OCI-LY7 (cell line): ENCODE data around the gene LDB3. TPM values are rescaled to one million over a fixed set of nuclear protein-coding genes. Genes with fewer than 3 reads are reported as not detected.

Experiments used
- BruUV-seq: library from RNA; stranded (reverse); fragments of 400-500 nt; replicated peaks from 2 replicates; lab custom pipeline; 2021; lab: Mats Ljungman, UMichigan
- CTCF ChIA-PET: fragments of 300-600 bp; sonication (Branson Sonifier 250); formaldehyde crosslinking; loops from one replicate; lab custom pipeline; 2022; ENCODE audit warnings: antibody characterized with exemption; ENCODE audit not compliant: unreplicated experiment; lab: Charles Lee
- POLR2A ChIA-PET: fragments of 300-600 bp; sonication (Branson Sonifier 250); formaldehyde crosslinking; loops from one replicate; lab custom pipeline; 2022; ENCODE audit warnings: antibody characterized with exemption; lab: Charles Lee
- DNase-seq: peaks from one replicate; pipeline ENCODE4 v3.0.0-alpha.2; 2015; ENCODE audit warnings: low spot score
- H2AFZ ChIP-seq: fragments of 200-600 bp; sonication (generic), shearing (Covaris generic); 2 replicates; pipeline ENCODE4 v1.6.1; 2014; ENCODE audit warnings: mild to moderate bottlenecking, antibody characterized with exemption, low read length, moderate library complexity
- H3K27ac ChIP-seq: fragments of 200-600 bp; sonication (generic); 2 replicates; pipeline ENCODE4 v1.5.1; 2014; ENCODE audit warnings: mixed run types, low read depth, mild to moderate bottlenecking, moderate library complexity, low read length, inconsistent platforms; ENCODE audit not compliant: poor library complexity, severe bottlenecking
- H3K36me3 ChIP-seq: fragments of 200-600 bp; sonication (generic); 2 replicates; pipeline ENCODE4 v1.6.1; 2014; ENCODE audit warnings: mild to moderate bottlenecking, antibody characterized with exemption, low read length, moderate library complexity, mixed read lengths; ENCODE audit not compliant: insufficient read depth
- H3K4me1 ChIP-seq: fragments of 200-600 bp; sonication (generic); 2 replicates; pipeline ENCODE4 v1.5.1; 2014; ENCODE audit warnings: mild to moderate bottlenecking, low read length; ENCODE audit not compliant: insufficient read depth, poor library complexity, severe bottlenecking
- H3K4me2 ChIP-seq: fragments of 200-600 bp; sonication (generic); 2 replicates; pipeline ENCODE4 v1.6.1; 2014; ENCODE audit warnings: mild to moderate bottlenecking, low read length
- H3K4me3 ChIP-seq: fragments of 200-600 bp; sonication (generic); 2 replicates; pipeline ENCODE4 v1.5.1; 2014; ENCODE audit warnings: mild to moderate bottlenecking, low read depth, low read length; ENCODE audit not compliant: poor library complexity, severe bottlenecking
- H3K79me2 ChIP-seq: fragments of 200-600 bp; sonication (generic); 2 replicates; pipeline ENCODE4 v1.6.1; 2016; ENCODE audit warnings: low read depth, mild to moderate bottlenecking, low read length, moderate library complexity, mixed read lengths; ENCODE audit not compliant: insufficient read depth
- H3K9me2 ChIP-seq: fragments of 200-600 bp; sonication (generic); 2 replicates; pipeline ENCODE4 v1.6.1; 2016; ENCODE audit warnings: mild to moderate bottlenecking, low read length, mixed read lengths; ENCODE audit not compliant: insufficient read depth
- H3K9me3 ChIP-seq: fragments of 200-600 bp; sonication (generic); 2 replicates; pipeline ENCODE4 v1.6.1; 2014; ENCODE audit warnings: mild to moderate bottlenecking, mixed run types, low read length, mixed read lengths
- H4K20me1 ChIP-seq: fragments of 200-600 bp; sonication (generic); 2 replicates; pipeline ENCODE4 v1.6.1; 2014; ENCODE audit warnings: mild to moderate bottlenecking, antibody characterized with exemption, low read length, moderate library complexity, mixed read lengths; ENCODE audit not compliant: insufficient read depth
- EZH2phosphoT487 ChIP-seq: fragments of 200-600 bp; sonication (generic); IDR thresholded peaks from 2 replicates; pipeline ENCODE4 v1.6.1; 2018; ENCODE audit warnings: low read depth, borderline replicate concordance, mild to moderate bottlenecking, mixed run types, antibody characterized with exemption, low read length, moderate library complexity, mixed read lengths
- intact Hi-C: fragments of 100-400 bp; cut with micrococcal nuclease; formaldehyde crosslinking; loops from one replicate; pipeline ENCODE4 v1.10.0; 2022; ENCODE audit not compliant: unreplicated experiment
- total RNA-seq, 2 experiments: library from RNA; depleted of rRNA in 1 of 2; stranded (reverse); fragments of >200 nt in 1 of 2; shearing (Covaris generic) in 1 of 2; gene quantifications; 2 replicates each; pipeline ENCODE4 v1.2.3, GENCODE V29; 2014 to 2022
- TF ChIP-seq, protein P1 (sequence below): fragments of 200-600 bp; sonication (generic); conservative IDR thresholded peaks from 2 replicates; pipeline ENCODE4 v1.5.1; 2014; ENCODE audit warnings: mild to moderate bottlenecking, antibody characterized with exemption, low read length, moderate library complexity, mixed read lengths

The LDB3 gene
- total RNA-seq, 2 experiments from 2014 or later: 0.08 TPM; not detected in 1

DNA sequence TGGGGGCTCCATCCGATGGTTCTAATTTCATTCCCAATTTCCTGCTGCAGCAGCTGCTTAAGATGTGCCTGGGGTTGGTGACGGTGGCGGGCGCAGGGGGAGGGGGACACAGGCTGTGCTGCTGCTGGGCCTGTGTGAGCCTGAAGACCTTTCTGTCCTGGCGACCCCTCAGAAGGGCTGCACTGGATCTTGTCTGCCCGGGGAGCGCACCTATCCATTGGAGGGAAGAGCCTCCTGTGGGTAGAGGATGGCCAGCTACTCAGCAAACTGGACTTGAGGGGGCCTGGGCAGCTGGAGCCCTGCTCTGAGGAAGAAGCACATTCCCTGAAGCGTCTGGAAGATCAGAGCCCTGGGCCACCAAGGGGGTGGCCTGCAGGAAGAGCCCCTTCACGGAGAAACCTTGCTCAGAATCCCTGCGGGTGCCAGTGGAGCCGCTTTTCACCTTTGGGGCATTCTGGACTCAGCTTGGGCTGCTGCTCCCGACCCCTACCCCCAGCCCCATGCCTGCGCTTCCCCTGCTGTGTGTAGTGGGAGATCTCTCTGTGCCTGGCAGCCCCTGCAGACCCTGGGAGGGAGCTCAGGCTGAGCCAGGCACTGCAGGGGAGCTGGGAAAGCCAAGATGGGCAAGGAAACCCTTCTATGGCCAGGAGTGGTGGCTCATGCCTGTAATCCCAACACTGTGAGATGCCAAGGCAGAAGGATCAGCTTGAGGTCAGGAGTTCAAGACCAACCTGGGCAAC is 17.8 kb downstream of the LDB3 start:
- Histone ChIP-seq H3K9me3 (no peaks in the 10 kb centered on the region), H3K4me1 (no peaks in the 10 kb centered on the region), H3K36me3 (no peaks in the 10 kb centered on the region), H3K9me2 (no peaks in the 10 kb centered on the region), H3K4me2 (no peak overlapping the region), H3K27ac (no peak overlapping the region), H3K4me3 (no peak overlapping the region), H2AFZ (no peak overlapping the region), H3K79me2 (no peaks in the 10 kb centered on the region), H4K20me1 (no peaks in the 10 kb centered on the region)
- no peak for TF ChIP-seq EZH2phosphoT487
- TF ChIP-seq, protein P1, sequence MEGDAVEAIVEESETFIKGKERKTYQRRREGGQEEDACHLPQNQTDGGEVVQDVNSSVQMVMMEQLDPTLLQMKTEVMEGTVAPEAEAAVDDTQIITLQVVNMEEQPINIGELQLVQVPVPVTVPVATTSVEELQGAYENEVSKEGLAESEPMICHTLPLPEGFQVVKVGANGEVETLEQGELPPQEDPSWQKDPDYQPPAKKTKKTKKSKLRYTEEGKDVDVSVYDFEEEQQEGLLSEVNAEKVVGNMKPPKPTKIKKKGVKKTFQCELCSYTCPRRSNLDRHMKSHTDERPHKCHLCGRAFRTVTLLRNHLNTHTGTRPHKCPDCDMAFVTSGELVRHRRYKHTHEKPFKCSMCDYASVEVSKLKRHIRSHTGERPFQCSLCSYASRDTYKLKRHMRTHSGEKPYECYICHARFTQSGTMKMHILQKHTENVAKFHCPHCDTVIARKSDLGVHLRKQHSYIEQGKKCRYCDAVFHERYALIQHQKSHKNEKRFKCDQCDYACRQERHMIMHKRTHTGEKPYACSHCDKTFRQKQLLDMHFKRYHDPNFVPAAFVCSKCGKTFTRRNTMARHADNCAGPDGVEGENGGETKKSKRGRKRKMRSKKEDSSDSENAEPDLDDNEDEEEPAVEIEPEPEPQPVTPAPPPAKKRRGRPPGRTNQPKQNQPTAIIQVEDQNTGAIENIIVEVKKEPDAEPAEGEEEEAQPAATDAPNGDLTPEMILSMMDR: no peak
- no peak for DNase-seq
- POLR2A ChIA-PET: interaction anchor here (0.6 kb wide), 1 partner anchor 286 kb away, joined by 3 read pairs; no protein-coding TSS in a partner anchor
- CTCF ChIA-PET: no interaction called here
- intact Hi-C loops: loop anchor here (2.0 kb wide), 1 partner anchor 93 kb away; no protein-coding TSS in a partner anchor
- BruUV-seq: no TSS peak

- H3K36me3 ChIP-seq: no peaks in the 10 kb centered on the region
- no peak for DNase-seq
- no peaks in the 10 kb centered on the region for H3K9me2 ChIP-seq
- no peak overlapping the region for H2AFZ ChIP-seq
- no TSS peak for BruUV-seq
- H3K27ac ChIP-seq: no peak overlapping the region
- ChIA-PET POLR2A (no interaction called here), CTCF (no interaction called here)
- no peaks in the 10 kb centered on the region for H3K9me3 ChIP-seq
- no peaks in the 10 kb centered on the region for H4K20me1 ChIP-seq
- TF ChIP-seq EZH2phosphoT487: no peak
- TF ChIP-seq, protein P1: no peak
- H3K4me2 ChIP-seq: no peak overlapping the region
- no peaks in the 10 kb centered on the region for H3K79me2 ChIP-seq
- H3K4me1 ChIP-seq: no peaks in the 10 kb centered on the region
- intact Hi-C loops: no loop called here
- H3K4me3 ChIP-seq: no peak overlapping the region
These were observed 18.7 kb downstream of the LDB3 start for GRCh38 chr10:86686972-86687371.

DNA sequence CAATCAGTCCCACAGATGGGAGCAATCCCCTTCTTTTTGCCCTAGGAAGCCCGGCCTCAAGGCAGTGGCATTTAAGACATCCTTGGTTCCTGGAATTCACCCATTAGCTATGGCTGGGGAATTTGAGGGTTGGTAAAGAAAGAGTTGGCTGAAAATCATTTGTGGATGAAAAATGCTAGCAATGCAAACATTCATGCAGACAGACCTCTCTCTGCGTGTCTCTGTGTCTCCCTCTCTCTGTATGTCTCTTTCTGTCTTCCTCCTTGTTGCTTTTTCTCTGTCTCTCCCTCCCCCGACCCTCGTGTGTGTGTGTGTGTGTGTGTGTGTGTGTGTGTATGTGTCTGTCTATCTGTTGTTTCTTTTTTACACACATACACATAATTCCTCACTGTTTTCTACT is 19.4 kb downstream of the LDB3 start:
- no peaks in the 10 kb centered on the region for H3K36me3 ChIP-seq
- intact Hi-C loops: loop anchor here (2.0 kb wide), 1 partner anchor 211 kb away; no protein-coding TSS in a partner anchor
- TF ChIP-seq, protein P1: no peak
- no peak for TF ChIP-seq EZH2phosphoT487
- no peak overlapping the region for H3K4me2 ChIP-seq
- no TSS peak for BruUV-seq
- H3K9me2 ChIP-seq: no peaks in the 10 kb centered on the region
- no peaks in the 10 kb centered on the region for H4K20me1 ChIP-seq
- H2AFZ ChIP-seq: no peak overlapping the region
- ChIA-PET CTCF (no interaction called here), POLR2A (no interaction called here)
- DNase-seq: no peak
- no peaks in the 10 kb centered on the region for H3K4me1 ChIP-seq
- no peaks in the 10 kb centered on the region for H3K79me2 ChIP-seq
- H3K27ac ChIP-seq: no peak overlapping the region
- no peak overlapping the region for H3K4me3 ChIP-seq
- no peaks in the 10 kb centered on the region for H3K9me3 ChIP-seq
